ENCODE data around the gene TWNK. TPM values are rescaled to one million over a fixed set of nuclear protein-coding genes. Genes with fewer than 3 reads are reported as not detected.
A peak's percentile ranks its signal among the peaks of the same experiment; 100 is the strongest.

The TWNK gene
- total RNA-seq, 1 experiment from 2014 or later = 38.7 TPM

GRCh38 chr10:100988166-100988565 is 823 bp downstream of the TWNK start:
- peaks cover 0 to 2% of the 10 kb centered on the region in 2 experiments; a peak in 3 of 5 replicates for H3K9me3 Mint-ChIP-seq
- Histone ChIP-seq H3K9ac (ENCODE audit: extremely low read depth, insufficient read length, low read length) (peak overlapping the region; percentile 84), H2BK20ac (ENCODE audit: low read depth, low read length, poor library complexity, severe bottlenecking) (no peak overlapping the region), H4K8ac (replicated peaks; ENCODE audit: insufficient read length, low read depth, low read length) (no peak overlapping the region), H3K79me1 (ENCODE audit: insufficient read depth, low read depth, low read length, poor library complexity, severe bottlenecking) (peaks cover 14% of the 10 kb centered on the region), H2BK12ac (ENCODE audit: insufficient read length, low read depth, low read length) (no peak overlapping the region), H2AK5ac (ENCODE audit: insufficient read length, low read length) (no peak overlapping the region), H3K4ac (ENCODE audit: low read depth, low read length) (no peak overlapping the region), H3K56ac (ENCODE audit: insufficient read length, low read depth, low read length) (no peak overlapping the region), H3K9me3 (ENCODE audit: control insufficient read depth, low read depth, low read length) (no peaks in the 10 kb centered on the region), H3K79me2 (ENCODE audit: insufficient read depth, low read length) (peaks cover 17% of the 10 kb centered on the region; the same call in 1 of the 2 replicates), H2AFZ (ENCODE audit: low read length) (no peak overlapping the region), H3K14ac (ENCODE audit: insufficient read depth, low read length) (no peak overlapping the region; the same call in 1 of the 2 replicates), H3K27ac (ENCODE audit: insufficient read length, low read depth, low read length) (no peak overlapping the region), H3K4me2 (ENCODE audit: insufficient read depth, insufficient read length, low read length) (peak overlapping the region; percentile 94), H2BK15ac (ENCODE audit: low read depth, low read length) (no peak overlapping the region), H2BK120ac (ENCODE audit: low read depth, low read length, poor library complexity, severe bottlenecking) (no peak overlapping the region), H4K5ac (ENCODE audit: insufficient read length, low read depth, low read length) (no peak overlapping the region), H2BK5ac (ENCODE audit: insufficient read length, low read length) (no peak overlapping the region), H3T11ph (ENCODE audit: low read length) (no peak overlapping the region), H3K23ac (ENCODE audit: insufficient read length, low read depth, low read length) (no peak overlapping the region), H3K27me3 (ENCODE audit: insufficient read depth, low read length) (no peaks in the 10 kb centered on the region), H3K4me1 (ENCODE audit: insufficient read depth, low read length) (no peaks in the 10 kb centered on the region; the same call in 1 of the 2 replicates), H3K23me2 (ENCODE audit: insufficient read length, low read depth, low read length, poor library complexity, severe bottlenecking) (peaks cover 8% of the 10 kb centered on the region), H3K18ac (ENCODE audit: insufficient read length, low read depth, low read length) (no peak overlapping the region), H4K20me1 (ENCODE audit: control insufficient read depth, insufficient read depth, insufficient read length) (no peaks in the 10 kb centered on the region), H4K91ac (ENCODE audit: insufficient read length, low read depth, low read length) (no peak overlapping the region)
- peaks cover 33 to 47% (median 46%) of the 10 kb centered on the region in 3 experiments; a peak in 6 of 7 replicates for H3K36me3 Mint-ChIP-seq (ENCODE audit: insufficient read depth in 1 of 3, low read depth in 3 of 3)
- TF ChIP-seq CTCF (conservative IDR thresholded peaks at IDR 0.05) = no peak
- peak overlapping the region; percentile 96 to 98 for H3K4me3 Mint-ChIP-seq
- H3K4me1 Mint-ChIP-seq = peaks cover 9 to 16% of the 10 kb centered on the region in 2 experiments
- H3K27me3 Mint-ChIP-seq (ENCODE audit: low read depth) = no peaks in the 10 kb centered on the region
- no peak for DNase-seq
- no CpG with 5 or more reads among the region's 10 CpGs for WGBS (ENCODE audit: extremely low coverage, insufficient read length, low lambda C conversion rate)
- H3K27ac Mint-ChIP-seq = no peak overlapping the region; a peak in 1 of 7 replicates
